H1 (cell line): ENCODE data around the gene WDR64. TPM values are rescaled to one million over a fixed set of nuclear protein-coding genes. Genes with fewer than 3 reads are reported as not detected.

Source experiments
- CTCF ChIA-PET: fragments of 300-600 bp; sonication (Branson Sonifier 250); formaldehyde crosslinking; loops from one replicate; lab custom pipeline; 2021; ENCODE audit not compliant: partially characterized antibody; lab: Charles Lee
- POLR2A ChIA-PET: fragments of 300-600 bp; sonication (Branson Sonifier 250); formaldehyde crosslinking; loops from one replicate; lab custom pipeline; 2021; ENCODE audit warnings: inconsistent platforms; ENCODE audit not compliant: partially characterized antibody; lab: Charles Lee
- DNase-seq, 2 experiments: peaks; one replicate each; pipeline versions ENCODE4 v3.0.0 to v3.0.0-alpha.2; 2010 to 2022; ENCODE audit warnings: low spot score in 2 of 2, low read depth in 1 of 2, mixed read lengths in 1 of 2
- FAIRE-seq: peaks from 2 replicates; lab custom pipeline; 2011; peaks lifted over from hg19 to GRCh38; lab: Jason Lieb, UNC
- H2AFZ ChIP-seq: 2 replicates; pipeline ENCODE4 v1.8.1; 2012; ENCODE audit warnings: low read length, inconsistent platforms
- H2AK5ac ChIP-seq: 2 replicates; pipeline ENCODE4 v1.6.1; 2013; ENCODE audit warnings: low read depth, low read length
- H2BK120ac ChIP-seq: replicated peaks from 2 replicates; pipeline ENCODE3; 2013; ENCODE audit warnings: low read depth, low read length, inconsistent platforms
- H2BK12ac ChIP-seq: 2 replicates; pipeline ENCODE4 v1.6.1; 2013; ENCODE audit warnings: low read depth, low read length
- H2BK15ac ChIP-seq: 2 replicates; pipeline ENCODE4 v1.6.1; 2013; ENCODE audit warnings: low read length
- H2BK20ac ChIP-seq: 2 replicates; pipeline ENCODE4 v1.6.1; 2013; ENCODE audit warnings: low read length
- H2BK5ac ChIP-seq: 2 replicates; pipeline ENCODE4 v1.6.1; 2013; ENCODE audit warnings: low read depth, low read length
- H3K14ac ChIP-seq: 2 replicates; pipeline ENCODE4 v1.6.1; 2013; ENCODE audit warnings: inconsistent platforms; ENCODE audit not compliant: insufficient read length
- H3K18ac ChIP-seq: 2 replicates; pipeline ENCODE4 v1.6.1; 2013; ENCODE audit warnings: low read length; ENCODE audit errors: extremely low read depth
- H3K23ac ChIP-seq: 2 replicates; pipeline ENCODE4 v1.6.1; 2013; ENCODE audit warnings: inconsistent platforms; ENCODE audit not compliant: insufficient read length
- H3K23me2 ChIP-seq: 2 replicates; pipeline ENCODE4 v1.6.1; 2013; ENCODE audit warnings: low read depth, low read length
- H3K27ac ChIP-seq: 2 replicates; pipeline ENCODE4 v1.6.1; 2011; ENCODE audit warnings: low read depth, low read length, inconsistent platforms
- H3K27me3 ChIP-seq, 4 experiments: replicated peaks in 1 of 4; 1 replicate in 1 of 4; 2 replicates in 3 of 4; pipeline versions ENCODE4 v1.6.1 to v1.8.1; 2011 to 2013; ENCODE audit warnings: low read length in 3 of 4, mild to moderate bottlenecking in 3 of 4, inconsistent platforms in 2 of 4, mixed read lengths in 2 of 4, moderate library complexity in 1 of 4; ENCODE audit not compliant: control insufficient read depth in 3 of 4, insufficient read depth in 3 of 4; ENCODE audit errors: extremely low read depth in 1 of 4
- H3K36me3 ChIP-seq, 4 experiments: 2 replicates each; pipeline versions ENCODE4 v1.6.1 to v1.8.1; 2011 to 2013; ENCODE audit warnings: mild to moderate bottlenecking in 4 of 4, low read length in 3 of 4, moderate library complexity in 2 of 4, control low read depth in 1 of 4, inconsistent platforms in 1 of 4; ENCODE audit not compliant: insufficient read depth in 4 of 4, control insufficient read depth in 2 of 4
- H3K4ac ChIP-seq: replicated peaks from 2 replicates; pipeline ENCODE3; 2013; ENCODE audit warnings: low read length, low read depth, mixed read lengths, inconsistent platforms; ENCODE audit not compliant: insufficient read length
- H3K4me1 ChIP-seq, 4 experiments: replicated peaks in 1 of 4; 1 replicate in 1 of 4; 2 replicates in 3 of 4; pipeline versions ENCODE4 v1.6.1 to v1.8.1; 2011 to 2013; ENCODE audit warnings: low read length in 3 of 4, inconsistent platforms in 2 of 4, mixed read lengths in 1 of 4; ENCODE audit not compliant: insufficient read depth in 4 of 4, control insufficient read depth in 3 of 4
- H3K4me2 ChIP-seq, 2 experiments: 2 replicates each; pipeline versions ENCODE4 v1.6.1 to v1.8.1; 2011 to 2013; ENCODE audit warnings: low read depth in 2 of 2, low read length in 2 of 2, control low read depth in 1 of 2, inconsistent platforms in 1 of 2, mild to moderate bottlenecking in 1 of 2; ENCODE audit not compliant: insufficient read depth in 1 of 2
- H3K4me3 ChIP-seq, 4 experiments: fragments of 200-600, 300-600 bp in 1 of 4; sonication (generic), shearing (Covaris generic), sonication (Bioruptor Twin) in 1 of 4; 2 replicates each; pipeline versions ENCODE4 v1.5.1 to v1.8.1; 2011 to 2016; ENCODE audit warnings: low read length in 4 of 4, low read depth in 3 of 4, control low read depth in 2 of 4, inconsistent platforms in 2 of 4, mild to moderate bottlenecking in 2 of 4, mixed read lengths in 1 of 4, moderate library complexity in 1 of 4; ENCODE audit not compliant: insufficient read depth in 2 of 4; ENCODE audit errors: extremely low read depth in 1 of 4
- H3K56ac ChIP-seq: replicated peaks from 2 replicates; pipeline ENCODE3; 2013; ENCODE audit warnings: low read depth, mild to moderate bottlenecking, mixed read lengths, low read length, inconsistent platforms; ENCODE audit not compliant: insufficient read length
- H3K79me1 ChIP-seq: 2 replicates; pipeline ENCODE4 v1.6.1; 2013; ENCODE audit warnings: low read depth, low read length, control low read depth
- H3K79me2 ChIP-seq, 2 experiments: 2 replicates each; pipeline versions ENCODE4 v1.6.1 to v1.8.1; 2012 to 2013; ENCODE audit warnings: low read length in 2 of 2, mild to moderate bottlenecking in 2 of 2, inconsistent platforms in 1 of 2; ENCODE audit not compliant: insufficient read depth in 2 of 2, control insufficient read depth in 1 of 2
- H3K9ac ChIP-seq, 4 experiments: replicated peaks in 1 of 4; 1 replicate in 1 of 4; 2 replicates in 3 of 4; pipeline versions ENCODE4 v1.6.1 to v1.8.1; 2011 to 2013; ENCODE audit warnings: low read depth in 3 of 4, low read length in 3 of 4, control low read depth in 2 of 4, mild to moderate bottlenecking in 2 of 4, moderate library complexity in 2 of 4, inconsistent platforms in 1 of 4; ENCODE audit errors: extremely low read depth in 1 of 4
- H3K9me3 ChIP-seq, 2 experiments: 2 replicates each; pipeline versions ENCODE4 v1.6.1 to v1.8.1; 2012 to 2013; ENCODE audit warnings: mild to moderate bottlenecking in 2 of 2, moderate library complexity in 2 of 2, control low read depth in 1 of 2, inconsistent platforms in 1 of 2, low read depth in 1 of 2, low read length in 1 of 2, mixed read lengths in 1 of 2; ENCODE audit not compliant: insufficient read depth in 2 of 2
- H4K20me1 ChIP-seq, 2 experiments: replicated peaks in 1 of 2; 2 replicates each; pipeline versions ENCODE3 to v1.8.1; 2011 to 2013; ENCODE audit warnings: inconsistent platforms in 2 of 2, low read length in 2 of 2, mild to moderate bottlenecking in 1 of 2; ENCODE audit not compliant: insufficient read depth in 2 of 2, control insufficient read depth in 1 of 2
- H4K5ac ChIP-seq: 2 replicates; pipeline ENCODE4 v1.6.1; 2013; ENCODE audit warnings: low read length, low read depth, mixed read lengths, inconsistent platforms; ENCODE audit not compliant: insufficient read length
- H4K8ac ChIP-seq: 2 replicates; pipeline ENCODE4 v1.8.0; 2013; ENCODE audit warnings: mild to moderate bottlenecking, moderate library complexity, low read length, inconsistent platforms; ENCODE audit not compliant: insufficient read depth; ENCODE audit errors: extremely low read depth
- H4K91ac ChIP-seq: replicated peaks from 2 replicates; pipeline ENCODE3; 2013; ENCODE audit warnings: low read length, mixed read lengths, inconsistent platforms; ENCODE audit not compliant: insufficient read length
- SIN3A ChIP-seq, 2 experiments: IDR thresholded peaks in 1 of 2; conservative IDR thresholded peaks in 1 of 2; 2 replicates each; pipeline ENCODE4 v1.6.1; 2011 to 2012; ENCODE audit warnings: low read length in 2 of 2, improper control_type of control experiment in 1 of 2, low read depth in 1 of 2, mild to moderate bottlenecking in 1 of 2
- SP1 ChIP-seq: IDR thresholded peaks from 2 replicates; pipeline ENCODE4 v1.6.1; 2011; ENCODE audit warnings: low read depth, low read length
- WGBS, 2 experiments: shearing (Covaris generic) in 1 of 2; methylation state at CpG; one replicate each; pipeline versions ENCODE4 v1.1.6 to v1.1.7; 2013 to 2015; ENCODE audit warnings: low lambda C conversion rate in 2 of 2, mixed read lengths in 2 of 2, inconsistent platforms in 1 of 2, low coverage in 1 of 2, missing lambda C conversion rate in 1 of 2; ENCODE audit not compliant: insufficient replicate concordance in 2 of 2, insufficient coverage in 1 of 2, insufficient read length in 1 of 2; ENCODE audit errors: extremely low coverage in 1 of 2, missing lambda C conversion rate in 1 of 2; 5-methylcytosine and 5-hydroxymethylcytosine counted together
- polyA plus RNA-seq, 7 experiments: library from polyadenylated mRNA; depleted of rRNA in 3 of 7; stranded (reverse) in 5 of 7; unstranded in 2 of 7; fragments of >200 nt in 5 of 7; fragments of 200-250 nt in 2 of 7; gene quantifications; 1 replicate in 5 of 7; 2 replicates in 1 of 7; 4 replicates in 1 of 7; pipeline versions ENCODE4 v1.2.1 to v1.2.3, GENCODE V29; 2011 to 2013; ENCODE audit warnings: missing spikeins in 2 of 7, mixed read lengths in 2 of 7
- total RNA-seq: library from RNA; stranded (reverse); fragmentation: NEBNext Ultra II Directional; extraction: Animal tissue kit (Norgen Biotek cat#: 25700); gene quantifications from 2 replicates; pipeline ENCODE4 v1.2.1, GENCODE V29; 2021

WDR64 gene
- total and polyA plus RNA-seq, 2 of the 8 experiments (the other 6 are each of a cell fraction or from before 2014, with no cell fraction given), result 0.02 TPM; not detected in 1

GRCh38 chr1:241696172-241696814 is 44.2 kb downstream of the WDR64 start:
- H4K91ac ChIP-seq, result no peak overlapping the region
- DNase-seq, result no peak
- H3K23ac ChIP-seq, result no peak overlapping the region
- H2AK5ac ChIP-seq, result no peak overlapping the region
- H3K4me1 ChIP-seq, result no peaks in the 10 kb centered on the region
- no peak overlapping the region for H2BK5ac ChIP-seq
- no peak overlapping the region for H4K8ac ChIP-seq
- CTCF ChIA-PET, result interaction anchor here (0.7 kb wide), 1 partner anchor 12 kb away, joined by 3 read pairs; no protein-coding TSS in a partner anchor
- H3K79me1 ChIP-seq, result no peaks in the 10 kb centered on the region
- no peak overlapping the region for H3K14ac ChIP-seq
- H3K23me2 ChIP-seq, result no peaks in the 10 kb centered on the region
- no peak overlapping the region for H3K9ac ChIP-seq
- H2BK120ac ChIP-seq, result no peak overlapping the region
- H4K5ac ChIP-seq, result no peak overlapping the region
- no peak for FAIRE-seq
- no peak overlapping the region for H3K4me3 ChIP-seq
- POLR2A ChIA-PET, result interaction anchor here (0.5 kb wide), 1 partner anchor 198 kb away, joined by 3 read pairs; no protein-coding TSS in a partner anchor
- no peak overlapping the region for H2BK12ac ChIP-seq
- no peak overlapping the region for H3K18ac ChIP-seq
- no peaks in the 10 kb centered on the region for H3K9me3 ChIP-seq
- H3K4me2 ChIP-seq, result no peak overlapping the region
- no peak overlapping the region for H2BK20ac ChIP-seq
- H3K36me3 ChIP-seq, result no peaks in the 10 kb centered on the region
- H2AFZ ChIP-seq, result no peak overlapping the region
- H2BK15ac ChIP-seq, result no peak overlapping the region
- no peak overlapping the region for H3K56ac ChIP-seq
- whole genome bisulfite sequencing, 2 experiments, result 83% methylated on average over 6 of the region's 6 CpGs; no CpG with 5 or more reads in 1 of the 2 experiments
- no peaks in the 10 kb centered on the region for H3K27me3 ChIP-seq
- no peak overlapping the region for H3K27ac ChIP-seq
- no peaks in the 10 kb centered on the region for H3K79me2 ChIP-seq
- no peak overlapping the region for H3K4ac ChIP-seq
- H4K20me1 ChIP-seq, result no peaks in the 10 kb centered on the region
- TF ChIP-seq SIN3A (conservative IDR thresholded peaks at IDR 0.05 in 1 of 2, IDR thresholded peaks at IDR 0.05 in 1 of 2; ENCODE audit: low read depth in 1 of 2, low read length in 2 of 2) (no peak), SP1 (no peak)
